Activated T-helper 9 cell treated with anti-CD3 and anti-CD28 coated beads, Interleukin-2, amount 50 U/mL, for 16 hours (primary cell): Measurements from ENCODE around the gene KRT71.

Experiments used
- DNase-seq: peaks from one replicate; pipeline ENCODE4 v3.0.0-alpha.2; 2020; ENCODE audit warnings: low read depth

The KRT71 gene

DNA sequence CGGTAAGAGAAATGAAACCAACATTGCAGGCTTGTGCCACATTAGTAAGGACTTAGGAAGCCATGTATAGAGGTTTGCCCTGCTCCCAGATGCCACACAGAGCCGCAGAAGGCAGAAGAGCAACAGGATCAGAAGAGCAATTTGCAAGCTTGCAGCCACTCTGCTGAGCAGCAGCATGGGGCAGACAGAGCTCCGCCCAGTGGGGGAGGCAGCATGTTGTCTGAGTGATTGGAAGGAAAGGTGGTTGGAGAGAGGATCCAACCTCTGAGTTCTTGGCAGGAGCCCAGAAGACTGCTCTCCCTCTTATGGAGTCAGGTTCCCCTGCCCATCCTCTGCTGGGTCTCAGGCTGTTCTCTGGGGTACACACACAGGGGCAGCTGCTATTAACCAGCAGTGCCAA lies 57.6 kb downstream of the KRT71 start:
- no peak for DNase-seq

DNA sequence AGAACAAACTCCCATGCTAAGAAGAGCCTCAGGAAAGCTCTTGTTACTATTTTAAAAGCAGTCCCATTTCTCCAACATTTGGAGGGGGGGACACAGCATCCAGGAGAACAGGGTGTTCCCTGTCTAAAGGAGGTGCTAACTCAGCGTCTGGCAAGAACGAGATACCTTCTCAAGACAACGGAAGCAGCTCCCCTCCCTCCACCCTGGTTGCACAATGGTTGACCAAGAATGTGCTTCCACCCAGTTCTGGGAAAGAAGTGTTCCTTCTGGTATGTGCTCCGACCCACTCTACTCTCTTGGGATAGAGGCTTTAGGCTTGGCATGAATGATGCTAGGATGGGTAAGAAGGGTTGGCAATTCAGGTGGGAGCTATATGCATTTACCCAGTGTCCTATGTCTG lies 58.4 kb downstream of the KRT71 start:
- no peak for DNase-seq

DNA sequence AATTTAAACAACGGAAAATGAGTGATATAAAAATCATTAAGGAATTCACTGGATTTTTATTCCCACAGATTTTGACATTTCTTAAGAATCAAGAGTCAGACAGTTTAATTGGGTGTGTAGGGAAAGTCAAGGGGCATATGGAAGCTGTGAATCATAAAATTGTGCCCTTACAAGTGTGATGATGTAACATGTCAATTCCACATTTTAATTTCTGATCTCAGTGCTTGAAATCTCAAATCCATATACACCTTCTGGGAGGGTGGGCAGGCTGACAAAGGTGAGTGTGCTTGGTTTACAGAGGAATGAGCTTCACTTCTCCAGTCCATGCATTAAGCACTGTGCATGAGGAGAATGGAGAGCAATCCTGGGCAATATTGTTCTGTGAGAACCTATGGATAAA lies 58.8 kb downstream of the KRT71 start:
- DNase-seq, result no peak
